Measurements from ENCODE around the gene GAPVD1.

DNA sequence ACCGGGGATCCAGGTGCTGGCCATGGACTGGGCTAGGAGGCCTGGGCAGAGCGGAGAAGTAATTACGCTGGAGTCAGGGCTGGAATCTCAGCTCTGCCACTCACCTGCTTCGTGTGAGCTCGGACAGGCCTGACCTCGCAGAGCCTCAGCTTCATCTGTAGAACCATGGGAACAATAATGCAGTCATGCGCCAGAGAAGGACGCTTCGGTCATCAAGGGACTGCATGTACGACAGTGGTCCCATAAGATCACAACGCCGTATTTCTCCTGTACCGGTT, 145.1 kb downstream of the GAPVD1 start:
- TF ChIP-seq EZH2 (IDR thresholded peaks at IDR 0.05) (no peak), FOXP2 (optimal IDR thresholded peaks at IDR 0.05; ENCODE audit: control extremely low read depth, extremely low read length, insufficient read depth) (no peak), POLR2AphosphoS5 (IDR thresholded peaks at IDR 0.05; ENCODE audit: borderline replicate concordance, low read depth, low read length) (no peak)

Measured in SK-N-MC (cell line).